HG02852 (cell line): Measurements from ENCODE around the gene UBA3.

Experiments
- ATAC-seq: cut with Tn5 transposase; IDR thresholded peaks from one replicate; pipeline ENCODE4 v1.9.1; 2021; ENCODE audit warnings: mild to moderate bottlenecking, moderate library complexity; ENCODE audit not compliant: unreplicated experiment

UBA3 gene

GRCh38 chr3:69102384-69102783, 22.2 kb upstream of the UBA3 start:
- no peak for ATAC-seq

GRCh38 chr3:69099576-69099975, 19.4 kb upstream of the UBA3 start:
- ATAC-seq: no peak

GRCh38 chr3:69097407-69098086, 17.4 kb upstream of the UBA3 start:
- ATAC-seq: no peak

GRCh38 chr3:69096299-69096698, 16.1 kb upstream of the UBA3 start:
- ATAC-seq: no peak

- no peak for ATAC-seq
Observed at GRCh38 chr3:69095636-69096035, 15.5 kb upstream of the UBA3 start.

- no peak for ATAC-seq
Observed at GRCh38 chr3:69094467-69095205, 14.5 kb upstream of the UBA3 start.

- peak; percentile 67 for ATAC-seq
Observed at GRCh38 chr3:69092030-69092516, 11.9 kb upstream of the UBA3 start.

GRCh38 chr3:69091389-69092029, 11.3 kb upstream of the UBA3 start:
- no peak for ATAC-seq

- ATAC-seq: no peak
Observed at GRCh38 chr3:69090021-69090420, 9.9 kb upstream of the UBA3 start.

- ATAC-seq: peak; percentile 15
Observed at GRCh38 chr3:69088063-69088462, 7.9 kb upstream of the UBA3 start.

- ATAC-seq: no peak
Observed at GRCh38 chr3:69087030-69087791, 7.0 kb upstream of the UBA3 start.

- no peak for ATAC-seq
Observed at GRCh38 chr3:69085833-69086722, 5.9 kb upstream of the UBA3 start.

GRCh38 chr3:69085168-69085832, 5.1 kb upstream of the UBA3 start:
- peak; percentile 0 for ATAC-seq

- peak; percentile 57 for ATAC-seq
Observed at GRCh38 chr3:69084326-69085167, 4.4 kb upstream of the UBA3 start, which contains the start of gene ARL6IP5. Gene ARL6IP5 (plus strand): TSS chr3:69084937. CDS start chr3:69085048, 111 bp downstream.

GRCh38 chr3:69082805-69083204, 2.6 kb upstream of the UBA3 start:
- ATAC-seq: peak; percentile 48

GRCh38 chr3:69082361-69082760, 2.2 kb upstream of the UBA3 start:
- no peak for ATAC-seq

- no peak for ATAC-seq
Observed at GRCh38 chr3:69081583-69082262, 1.6 kb upstream of the UBA3 start.
